ENCODE results near the gene NHLRC1. TPM values are rescaled to one million over a fixed set of nuclear protein-coding genes. Genes with fewer than 3 reads are reported as not detected.

Gene NHLRC1
- total and polyA plus RNA-seq, 2 donors, result 0.99 to 2.4 TPM

- Histone ChIP-seq H3K4me3 (ENCODE audit: low read length in 2 of 2) (no peak overlapping the region), H3K27ac (ENCODE audit: low read depth in 1 of 2, low read length in 1 of 2) (no peak overlapping the region), H3K4me1 (ENCODE audit: control insufficient read depth in 2 of 2, insufficient read depth in 2 of 2, low read length in 2 of 2) (no peaks in the 10 kb centered on the region), H3K36me3 (ENCODE audit: control insufficient read depth in 2 of 2, insufficient read depth in 2 of 2, low read length in 1 of 2) (peaks cover 3% of the 10 kb centered on the region in 2 donors), H3K9me3 (ENCODE audit: control insufficient read depth in 2 of 2, insufficient read depth in 1 of 2, low read length in 1 of 2) (no peaks in the 10 kb centered on the region), H3K27me3 (ENCODE audit: control insufficient read depth in 2 of 2, insufficient read depth in 1 of 2, low read length in 1 of 2) (no peaks in the 10 kb centered on the region)
- no peak for DNase-seq (ENCODE audit: low read depth in 6 of 9, low spot score in 9 of 9)
- 97% methylated on average over 2 of the region's 2 CpGs for WGBS
Observed at GRCh38 chr6:18147160-18147559, 24.7 kb upstream of the NHLRC1 start.

DNA sequence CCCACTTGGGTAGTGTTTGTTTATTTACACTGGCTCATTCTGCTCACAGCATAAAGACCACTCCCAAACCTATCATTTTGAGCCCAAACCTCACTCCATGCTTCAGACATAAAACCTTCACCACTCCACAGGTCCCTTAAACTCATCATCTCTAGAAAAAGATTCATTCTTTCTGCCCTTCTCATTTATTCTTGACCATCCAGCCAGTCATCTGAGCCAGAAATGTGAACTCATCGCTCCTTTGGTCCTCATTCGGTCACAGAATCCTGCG is 20.0 kb upstream of the NHLRC1 start:
- 97% methylated on average over 3 of the region's 3 CpGs for WGBS
- Histone ChIP-seq H3K4me1 (ENCODE audit: control insufficient read depth in 2 of 2, insufficient read depth in 2 of 2, low read length in 2 of 2) (no peaks in the 10 kb centered on the region), H3K4me3 (ENCODE audit: low read length in 2 of 2) (no peak overlapping the region), H3K27ac (ENCODE audit: low read depth in 1 of 2, low read length in 1 of 2) (no peak overlapping the region), H3K36me3 (ENCODE audit: control insufficient read depth in 2 of 2, insufficient read depth in 2 of 2, low read length in 1 of 2) (peaks cover 18 to 19% of the 10 kb centered on the region in 2 donors), H3K9me3 (ENCODE audit: control insufficient read depth in 2 of 2, insufficient read depth in 1 of 2, low read length in 1 of 2) (no peaks in the 10 kb centered on the region), H3K27me3 (ENCODE audit: control insufficient read depth in 2 of 2, insufficient read depth in 1 of 2, low read length in 1 of 2) (no peaks in the 10 kb centered on the region)
- DNase-seq (ENCODE audit: low read depth in 6 of 9, low spot score in 9 of 9), result no peak

DNA sequence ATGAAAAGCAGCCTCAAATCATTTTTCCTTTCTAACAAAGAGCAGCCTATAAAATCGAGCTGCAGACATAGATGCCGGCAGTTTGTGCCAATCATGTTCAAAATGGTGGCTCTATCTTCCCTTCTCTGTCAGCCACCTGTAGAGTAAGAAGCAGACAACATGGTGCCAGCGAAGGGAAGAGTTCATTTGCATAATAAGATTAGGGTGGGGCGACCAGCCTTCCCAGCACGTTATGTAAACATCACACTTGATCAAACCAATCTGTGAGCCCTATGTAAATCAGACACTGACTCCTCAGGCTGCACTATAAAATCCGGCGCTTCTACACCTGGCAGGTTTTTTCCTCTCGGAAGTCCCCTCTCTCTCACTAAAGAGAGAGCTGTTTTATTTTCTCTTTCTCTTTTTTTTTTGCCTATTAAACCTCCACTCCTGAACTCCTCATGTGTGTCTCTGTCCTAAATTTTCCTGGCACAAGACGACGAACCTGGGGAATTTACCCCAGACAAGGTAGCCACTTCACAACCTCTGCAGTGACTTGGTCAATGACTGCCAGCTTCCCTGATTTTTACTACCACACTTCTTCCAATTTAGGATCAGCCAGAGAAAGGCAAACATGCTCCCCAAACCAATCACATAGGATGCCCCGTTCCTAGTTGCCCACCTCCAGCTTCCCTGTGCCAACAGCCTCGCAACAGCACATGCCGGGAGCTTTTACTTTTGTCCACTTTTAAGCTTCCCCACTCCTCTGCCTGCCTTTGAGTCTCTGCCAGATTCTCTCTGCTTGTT is 19.5 kb upstream of the NHLRC1 start:
- Histone ChIP-seq H3K4me3 (ENCODE audit: low read length in 2 of 2) (no peak overlapping the region), H3K36me3 (ENCODE audit: control insufficient read depth in 2 of 2, insufficient read depth in 2 of 2, low read length in 1 of 2) (peaks cover 18 to 19% of the 10 kb centered on the region in 2 donors), H3K9me3 (ENCODE audit: control insufficient read depth in 2 of 2, insufficient read depth in 1 of 2, low read length in 1 of 2) (no peaks in the 10 kb centered on the region), H3K27me3 (ENCODE audit: control insufficient read depth in 2 of 2, insufficient read depth in 1 of 2, low read length in 1 of 2) (no peaks in the 10 kb centered on the region), H3K4me1 (ENCODE audit: control insufficient read depth in 2 of 2, insufficient read depth in 2 of 2, low read length in 2 of 2) (no peaks in the 10 kb centered on the region), H3K27ac (ENCODE audit: low read depth in 1 of 2, low read length in 1 of 2) (no peak overlapping the region)
- 95% methylated on average over 13 of the region's 13 CpGs for WGBS
- no peak for DNase-seq (ENCODE audit: low read depth in 6 of 9, low spot score in 9 of 9)

GRCh38 chr6:18139935-18140621 is 17.6 kb upstream of the NHLRC1 start:
- Histone ChIP-seq H3K4me3 (ENCODE audit: low read length in 2 of 2) (no peak overlapping the region), H3K27me3 (ENCODE audit: control insufficient read depth in 2 of 2, insufficient read depth in 1 of 2, low read length in 1 of 2) (no peaks in the 10 kb centered on the region), H3K27ac (ENCODE audit: low read depth in 1 of 2, low read length in 1 of 2) (no peak overlapping the region), H3K36me3 (ENCODE audit: control insufficient read depth in 2 of 2, insufficient read depth in 2 of 2, low read length in 1 of 2) (peaks cover 18 to 19% of the 10 kb centered on the region in 2 donors), H3K9me3 (ENCODE audit: control insufficient read depth in 2 of 2, insufficient read depth in 1 of 2, low read length in 1 of 2) (no peaks in the 10 kb centered on the region), H3K4me1 (ENCODE audit: control insufficient read depth in 2 of 2, insufficient read depth in 2 of 2, low read length in 2 of 2) (peaks cover 0 to 2% of the 10 kb centered on the region in 2 donors)
- WGBS, result 97% methylated on average over 6 of the region's 6 CpGs
- DNase-seq (ENCODE audit: low read depth in 6 of 9, low spot score in 9 of 9), result no peak

DNA sequence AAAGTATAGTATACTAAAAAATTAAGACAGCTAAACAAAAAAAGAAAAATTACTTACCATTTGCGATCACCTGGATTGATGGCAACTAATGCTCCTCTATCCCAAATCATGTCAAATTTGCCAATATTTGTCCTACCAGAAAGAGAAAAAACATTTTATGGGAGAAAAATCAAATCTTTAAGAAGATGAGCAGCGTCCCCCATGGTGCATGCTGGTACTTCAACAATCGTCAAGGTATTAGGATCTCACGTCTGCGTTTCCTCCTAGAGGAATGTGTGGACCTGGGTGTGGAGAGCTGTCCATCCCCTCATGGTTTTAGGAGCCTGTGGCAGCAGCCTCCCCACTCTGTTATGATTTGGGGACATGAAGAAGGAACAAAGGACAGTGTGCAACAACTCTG is 16.4 kb upstream of the NHLRC1 start:
- 99% methylated on average over 5 of the region's 5 CpGs for WGBS
- Histone ChIP-seq H3K9me3 (ENCODE audit: control insufficient read depth in 2 of 2, insufficient read depth in 1 of 2, low read length in 1 of 2) (no peaks in the 10 kb centered on the region), H3K4me1 (ENCODE audit: control insufficient read depth in 2 of 2, insufficient read depth in 2 of 2, low read length in 2 of 2) (peaks cover 0 to 6% of the 10 kb centered on the region in 2 donors), H3K4me3 (ENCODE audit: low read length in 2 of 2) (no peak overlapping the region), H3K27me3 (ENCODE audit: control insufficient read depth in 2 of 2, insufficient read depth in 1 of 2, low read length in 1 of 2) (no peaks in the 10 kb centered on the region), H3K27ac (ENCODE audit: low read depth in 1 of 2, low read length in 1 of 2) (no peak overlapping the region), H3K36me3 (ENCODE audit: control insufficient read depth in 2 of 2, insufficient read depth in 2 of 2, low read length in 1 of 2) (peaks cover 18 to 19% of the 10 kb centered on the region in 2 donors)
- DNase-seq (ENCODE audit: low read depth in 6 of 9, low spot score in 9 of 9), result no peak

- 98% methylated on average over 10 of the region's 10 CpGs for WGBS
- Histone ChIP-seq H3K27ac (ENCODE audit: low read depth in 1 of 2, low read length in 1 of 2) (no peak overlapping the region), H3K4me3 (ENCODE audit: low read length in 2 of 2) (no peak overlapping the region), H3K36me3 (ENCODE audit: control insufficient read depth in 2 of 2, insufficient read depth in 2 of 2, low read length in 1 of 2) (peaks cover 12 to 24% of the 10 kb centered on the region in 2 donors), H3K9me3 (ENCODE audit: control insufficient read depth in 2 of 2, insufficient read depth in 1 of 2, low read length in 1 of 2) (no peaks in the 10 kb centered on the region), H3K27me3 (ENCODE audit: control insufficient read depth in 2 of 2, insufficient read depth in 1 of 2, low read length in 1 of 2) (no peaks in the 10 kb centered on the region), H3K4me1 (ENCODE audit: control insufficient read depth in 2 of 2, insufficient read depth in 2 of 2, low read length in 2 of 2) (peaks cover 0 to 6% of the 10 kb centered on the region in 2 donors)
- DNase-seq (ENCODE audit: low read depth in 6 of 9, low spot score in 9 of 9), result no peak
Observed at GRCh38 chr6:18136260-18136659, 13.8 kb upstream of the NHLRC1 start.

DNA sequence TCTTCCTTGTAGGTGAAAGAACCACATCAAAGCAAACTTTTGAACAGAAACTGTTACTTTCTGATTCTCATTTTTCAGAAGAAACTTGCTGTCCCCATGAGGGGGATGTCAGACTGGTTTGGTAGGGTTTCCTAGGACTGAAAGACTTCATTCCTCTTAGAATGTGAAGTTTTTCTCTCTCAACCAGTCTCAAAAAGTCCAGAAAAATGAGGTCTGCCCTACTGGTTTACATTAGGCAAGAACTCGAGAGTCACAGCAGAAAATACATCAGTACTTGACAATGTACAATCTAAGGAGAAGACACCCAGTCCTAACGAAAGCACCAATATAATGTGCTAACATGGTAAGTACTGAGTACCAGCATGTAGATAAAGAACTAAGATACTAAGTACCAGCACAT is 12.7 kb upstream of the NHLRC1 start:
- Histone ChIP-seq H3K9me3 (ENCODE audit: control insufficient read depth in 2 of 2, insufficient read depth in 1 of 2, low read length in 1 of 2) (no peaks in the 10 kb centered on the region), H3K36me3 (ENCODE audit: control insufficient read depth in 2 of 2, insufficient read depth in 2 of 2, low read length in 1 of 2) (peaks cover 4 to 21% of the 10 kb centered on the region in 2 donors), H3K27ac (ENCODE audit: low read depth in 1 of 2, low read length in 1 of 2) (no peak overlapping the region), H3K4me3 (ENCODE audit: low read length in 2 of 2) (no peak overlapping the region), H3K27me3 (ENCODE audit: control insufficient read depth in 2 of 2, insufficient read depth in 1 of 2, low read length in 1 of 2) (no peaks in the 10 kb centered on the region), H3K4me1 (ENCODE audit: control insufficient read depth in 2 of 2, insufficient read depth in 2 of 2, low read length in 2 of 2) (peaks cover 0 to 6% of the 10 kb centered on the region in 2 donors)
- no peak for DNase-seq (ENCODE audit: low read depth in 6 of 9, low spot score in 9 of 9)
- WGBS, result 98% methylated on average over 2 of the region's 2 CpGs

GRCh38 chr6:18132346-18132745 is 9.9 kb upstream of the NHLRC1 start:
- Histone ChIP-seq H3K4me1 (ENCODE audit: control insufficient read depth in 2 of 2, insufficient read depth in 2 of 2, low read length in 2 of 2) (peaks cover 0 to 6% of the 10 kb centered on the region in 2 donors), H3K4me3 (ENCODE audit: low read length in 2 of 2) (no peak overlapping the region), H3K27me3 (ENCODE audit: control insufficient read depth in 2 of 2, insufficient read depth in 1 of 2, low read length in 1 of 2) (no peaks in the 10 kb centered on the region), H3K27ac (ENCODE audit: low read depth in 1 of 2, low read length in 1 of 2) (no peak overlapping the region), H3K9me3 (ENCODE audit: control insufficient read depth in 2 of 2, insufficient read depth in 1 of 2, low read length in 1 of 2) (no peaks in the 10 kb centered on the region), H3K36me3 (ENCODE audit: control insufficient read depth in 2 of 2, insufficient read depth in 2 of 2, low read length in 1 of 2) (peaks cover 4 to 8% of the 10 kb centered on the region in 2 donors)
- no peak for DNase-seq (ENCODE audit: low read depth in 6 of 9, low spot score in 9 of 9)
- WGBS, result 97% methylated on average over 3 of the region's 3 CpGs

DNA sequence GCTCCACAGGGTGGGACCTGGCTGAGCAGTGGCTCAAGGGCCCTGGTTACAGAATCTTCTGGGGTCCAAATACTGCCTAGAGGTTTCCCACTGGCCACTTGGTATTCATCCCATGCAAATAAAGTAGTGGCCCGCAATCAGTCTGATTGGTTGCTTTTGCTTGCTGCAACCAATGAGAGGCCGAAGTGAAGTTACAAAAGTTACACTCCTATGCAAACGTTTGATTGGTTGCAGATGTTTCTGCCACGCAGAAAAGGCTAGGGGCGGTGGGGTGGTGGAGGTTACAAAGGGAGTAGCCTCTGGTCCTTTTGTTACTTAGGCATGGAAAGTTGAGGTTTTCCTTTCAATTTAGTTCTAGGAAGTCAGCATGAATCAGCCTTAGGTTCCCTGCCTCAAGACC is 3.6 kb upstream of the NHLRC1 start:
- Histone ChIP-seq H3K4me1 (ENCODE audit: control insufficient read depth in 2 of 2, insufficient read depth in 2 of 2, low read length in 2 of 2) (peaks cover 10% of the 10 kb centered on the region in 2 donors), H3K27me3 (ENCODE audit: control insufficient read depth in 2 of 2, insufficient read depth in 1 of 2, low read length in 1 of 2) (no peaks in the 10 kb centered on the region), H3K4me3 (ENCODE audit: low read length in 2 of 2) (no peak overlapping the region), H3K27ac (ENCODE audit: low read depth in 1 of 2, low read length in 1 of 2) (no peak overlapping the region), H3K9me3 (ENCODE audit: control insufficient read depth in 2 of 2, insufficient read depth in 1 of 2, low read length in 1 of 2) (peaks cover 1 to 6% of the 10 kb centered on the region in 2 donors), H3K36me3 (ENCODE audit: control insufficient read depth in 2 of 2, insufficient read depth in 2 of 2, low read length in 1 of 2) (peaks cover 0 to 4% of the 10 kb centered on the region in 2 donors)
- WGBS, result 96% methylated on average over 5 of the region's 5 CpGs
- no peak for DNase-seq (ENCODE audit: low read depth in 6 of 9, low spot score in 9 of 9)
